Activated CD4-positive, alpha-beta T cell treated with anti-CD3 and anti-CD28 coated beads, Interleukin-2, Interleukin-4, amounts not matched to agents 100 ng/mL and 50 ng/mL, durations not matched to agents 16 hours and 8 hours (primary cell): ENCODE results near the gene SPATA2L.

ENCODE experiments used
- DNase-seq: peaks from one replicate; pipeline ENCODE4 v3.0.0-alpha.2; 2020; ENCODE audit warnings: low spot score

The SPATA2L gene

GRCh38 chr16:89701425-89702406 is at the start of gene SPATA2L:
Gene SPATA2L (minus strand): TSS chr16:89701705. CDS start chr16:89701232, 473 bp downstream.
- peak; percentile 95 for DNase-seq

- no peak for DNase-seq
These were observed 48.1 kb upstream of the SPATA2L start for GRCh38 chr16:89749637-89750036.

- no peak for DNase-seq
These were observed 47.4 kb upstream of the SPATA2L start for GRCh38 chr16:89748921-89749320.

GRCh38 chr16:89748076-89748475 is 46.6 kb upstream of the SPATA2L start:
- no peak for DNase-seq

GRCh38 chr16:89746043-89746442 is 44.5 kb upstream of the SPATA2L start:
- DNase-seq = no peak

GRCh38 chr16:89744813-89745212 is 43.3 kb upstream of the SPATA2L start:
- DNase-seq = no peak

GRCh38 chr16:89742948-89743347 is 41.4 kb upstream of the SPATA2L start:
- DNase-seq = no peak

GRCh38 chr16:89741342-89742014 is 40.0 kb upstream of the SPATA2L start:
- no peak for DNase-seq

GRCh38 chr16:89739383-89739782 is 37.9 kb upstream of the SPATA2L start:
- no peak for DNase-seq

- no peak for DNase-seq
These were observed 37.2 kb upstream of the SPATA2L start for GRCh38 chr16:89738538-89739317.

GRCh38 chr16:89738072-89738377 is 36.5 kb upstream of the SPATA2L start:
- DNase-seq = no peak

- peak; percentile 60 for DNase-seq
These were observed 36.0 kb upstream of the SPATA2L start for GRCh38 chr16:89737341-89738071.

- DNase-seq = no peak
These were observed 35.0 kb upstream of the SPATA2L start for GRCh38 chr16:89736554-89736953.

- no peak for DNase-seq
These were observed 32.3 kb upstream of the SPATA2L start for GRCh38 chr16:89733792-89734191.

GRCh38 chr16:89733322-89733721 is 31.8 kb upstream of the SPATA2L start:
- DNase-seq = no peak

- DNase-seq = no peak
These were observed 31.4 kb upstream of the SPATA2L start for GRCh38 chr16:89732918-89733242.

- DNase-seq = no peak
These were observed 30.8 kb upstream of the SPATA2L start for GRCh38 chr16:89732142-89732917.

- DNase-seq = no peak
These were observed 29.2 kb upstream of the SPATA2L start for GRCh38 chr16:89730610-89731234.

GRCh38 chr16:89729863-89730593 is 28.5 kb upstream of the SPATA2L start:
- no peak for DNase-seq

- DNase-seq = no peak
These were observed 27.8 kb upstream of the SPATA2L start for GRCh38 chr16:89729293-89729692.
